Smooth muscle cell (in vitro differentiated cells): Measurements from ENCODE around the gene KDM4C. TPM values are rescaled to one million over a fixed set of nuclear protein-coding genes. Genes with fewer than 3 reads are reported as not detected.

Source experiments
- DNase-seq: peaks from one replicate; lab custom pipeline; 2025; ENCODE audit not compliant: unreplicated experiment; lab: John Stamatoyannopoulos, UW
- H2AFZ ChIP-seq: fragments of 200-600 bp; sonication (generic); 2 replicates; pipeline ENCODE4 v1.6.0; 2016; ENCODE audit warnings: antibody characterized with exemption, low read depth, mild to moderate bottlenecking
- H3F3A ChIP-seq: fragments of 200-600 bp; sonication (generic); 2 replicates; pipeline ENCODE4 v1.6.0; 2017; ENCODE audit warnings: antibody characterized with exemption, low read depth
- H3K27ac ChIP-seq: fragments of 200-600 bp; sonication (generic); 2 replicates; pipeline ENCODE4 v1.5.1; 2016; ENCODE audit warnings: low read depth, mild to moderate bottlenecking
- H3K27me3 ChIP-seq: fragments of 200-600 bp; sonication (generic); 2 replicates; pipeline ENCODE4 v1.6.1; 2016; ENCODE audit warnings: low read depth, mild to moderate bottlenecking
- H3K36me3 ChIP-seq: fragments of 200-600 bp; sonication (generic); 2 replicates; pipeline ENCODE4 v1.5.1; 2016; ENCODE audit warnings: low read depth
- H3K4me1 ChIP-seq: fragments of 200-600 bp; sonication (generic); 2 replicates; pipeline ENCODE4 v1.5.1; 2016; ENCODE audit warnings: low read depth
- H3K4me2 ChIP-seq: fragments of 200-600 bp; sonication (generic); 2 replicates; pipeline ENCODE4 v1.6.0; 2016; ENCODE audit warnings: mild to moderate bottlenecking
- H3K4me3 ChIP-seq: fragments of 200-600 bp; sonication (generic); 2 replicates; pipeline ENCODE4 v1.5.1; 2016; ENCODE audit warnings: mild to moderate bottlenecking
- H3K79me2 ChIP-seq: fragments of 200-600 bp; sonication (generic); 2 replicates; pipeline ENCODE4 v1.6.0; 2016; ENCODE audit warnings: low read depth, mild to moderate bottlenecking
- H3K9ac ChIP-seq: fragments of 200-600 bp; sonication (generic); 2 replicates; pipeline ENCODE4 v1.6.0; 2016; ENCODE audit warnings: low read depth
- H3K9me3 ChIP-seq: fragments of 200-600 bp; sonication (generic); replicated peaks from 2 replicates; pipeline ENCODE4 v1.5.1; 2016; ENCODE audit warnings: low read depth
- H4K20me1 ChIP-seq: fragments of 200-600 bp; sonication (generic); 2 replicates; pipeline ENCODE4 v1.6.0; 2016; ENCODE audit warnings: low read depth
- CTCF ChIP-seq: fragments of 200-600 bp; sonication (generic); IDR thresholded peaks from 2 replicates; pipeline ENCODE4 v1.5.1; 2017; ENCODE audit warnings: borderline replicate concordance, mild to moderate bottlenecking, antibody characterized with exemption; ENCODE audit not compliant: insufficient read depth, poor library complexity, severe bottlenecking
- WGBS: methylation state at CpG from one replicate; pipeline ENCODE4 v1.1.7; 2016; ENCODE audit warnings: low lambda C conversion rate; 5-methylcytosine and 5-hydroxymethylcytosine counted together
- polyA plus RNA-seq: library from polyadenylated mRNA; unstranded; fragments of >200 nt; fragmentation: Nextera tagmentation; extraction: Ambion mirVana; gene quantifications from 2 replicates; pipeline ENCODE4 v1.2.1, GENCODE V29; 2016
- total RNA-seq: library from RNA; depleted of rRNA; stranded (reverse); fragments of >200 nt; gene quantifications from 2 replicates; pipeline ENCODE4 v1.2.3, GENCODE V29; 2014

The KDM4C gene
- total and polyA plus RNA-seq, 2 experiments from 2014 or later: 7.5 to 20.2 TPM

DNA sequence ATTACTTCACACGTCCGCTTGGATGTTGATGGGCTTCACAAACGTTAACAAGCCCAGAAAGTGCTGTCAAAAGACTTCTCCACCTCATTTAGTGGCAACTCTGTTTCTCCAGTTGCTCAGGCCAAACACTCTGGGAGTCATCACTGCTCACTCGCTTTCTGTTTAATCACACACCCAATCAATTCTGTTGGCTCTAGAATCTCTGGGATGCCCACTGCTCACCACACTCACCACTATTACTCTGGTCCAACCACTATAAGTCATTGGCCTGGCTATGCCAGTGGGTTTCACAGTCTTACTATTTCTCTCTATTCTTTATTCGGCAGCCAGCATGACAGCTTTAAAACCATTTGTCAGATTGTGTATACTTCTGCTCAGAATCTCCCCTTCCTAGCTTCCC is 163.5 kb downstream of the KDM4C start:
- H3K9me3 ChIP-seq: no peaks in the 10 kb centered on the region
- no peak for TF ChIP-seq CTCF
- no peak overlapping the region for H3K4me3 ChIP-seq
- WGBS: 93% methylated on average over 5 of the region's 5 CpGs
- no peak overlapping the region for H3K4me2 ChIP-seq
- no peaks in the 10 kb centered on the region for H3K36me3 ChIP-seq
- DNase-seq: no peak
- no peak overlapping the region for H2AFZ ChIP-seq
- H4K20me1 ChIP-seq: peaks cover 99% of the 10 kb centered on the region
- peaks cover 10% of the 10 kb centered on the region for H3F3A ChIP-seq
- no peak overlapping the region for H3K9ac ChIP-seq
- H3K79me2 ChIP-seq: no peaks in the 10 kb centered on the region
- H3K27me3 ChIP-seq: peaks cover 25% of the 10 kb centered on the region
- no peak overlapping the region for H3K27ac ChIP-seq
- peaks cover 5% of the 10 kb centered on the region for H3K4me1 ChIP-seq

GRCh38 chr9:6922124-6922676 is 164.4 kb downstream of the KDM4C start:
- Histone ChIP-seq H3K4me2 (no peak overlapping the region), H3K27ac (no peak overlapping the region), H3K4me1 (peaks cover 10% of the 10 kb centered on the region), H3K9me3 (no peaks in the 10 kb centered on the region), H3K9ac (no peak overlapping the region), H4K20me1 (peaks cover 99% of the 10 kb centered on the region), H3K36me3 (no peaks in the 10 kb centered on the region), H2AFZ (no peak overlapping the region), H3K79me2 (no peaks in the 10 kb centered on the region), H3K4me3 (no peak overlapping the region), H3K27me3 (peaks cover 25% of the 10 kb centered on the region), H3F3A (peaks cover 14% of the 10 kb centered on the region)
- no peak for DNase-seq
- no peak for TF ChIP-seq CTCF
- 90% methylated on average over 2 of the region's 2 CpGs for WGBS

DNA sequence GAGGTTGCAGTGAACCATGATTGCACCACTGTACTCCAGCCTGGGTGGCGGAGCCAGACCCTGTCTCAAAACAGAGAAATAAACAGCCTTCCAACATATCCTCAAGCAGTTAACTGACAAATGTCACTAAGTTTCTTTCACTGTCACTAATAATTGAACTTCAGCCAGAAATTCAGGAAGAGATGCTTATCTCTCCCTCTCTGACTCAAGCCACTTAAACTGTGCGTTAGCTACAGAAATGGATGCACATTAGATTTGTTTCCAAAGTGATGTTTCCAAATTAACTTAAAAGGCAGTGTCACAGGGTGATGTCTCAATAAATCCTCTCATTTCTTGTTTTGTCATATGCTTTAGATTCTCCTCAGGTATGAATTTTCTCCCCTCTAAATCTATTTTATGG is 164.9 kb downstream of the KDM4C start:
- no peak overlapping the region for H3K9ac ChIP-seq
- H2AFZ ChIP-seq: no peak overlapping the region
- TF ChIP-seq CTCF: no peak
- no peaks in the 10 kb centered on the region for H3K9me3 ChIP-seq
- H3K4me3 ChIP-seq: no peak overlapping the region
- H3K4me2 ChIP-seq: no peak overlapping the region
- H3K27ac ChIP-seq: no peak overlapping the region
- no peaks in the 10 kb centered on the region for H3K36me3 ChIP-seq
- peaks cover 14% of the 10 kb centered on the region for H3F3A ChIP-seq
- H4K20me1 ChIP-seq: peaks cover 99% of the 10 kb centered on the region
- peaks cover 25% of the 10 kb centered on the region for H3K27me3 ChIP-seq
- DNase-seq: no peak
- no peaks in the 10 kb centered on the region for H3K79me2 ChIP-seq
- 85% methylated on average over 2 of the region's 2 CpGs for WGBS
- peaks cover 10% of the 10 kb centered on the region for H3K4me1 ChIP-seq

GRCh38 chr9:6923086-6923485 is 165.3 kb downstream of the KDM4C start:
- Histone ChIP-seq H3K9ac (no peak overlapping the region), H3F3A (peaks cover 14% of the 10 kb centered on the region), H4K20me1 (peaks cover 99% of the 10 kb centered on the region)

More at GRCh38 chr9:6923086-6923485, 165.3 kb downstream of the KDM4C start:
- H3K27me3 ChIP-seq: peaks cover 26% of the 10 kb centered on the region
- H3K27ac ChIP-seq: no peak overlapping the region
- DNase-seq: no peak
- H3K9me3 ChIP-seq: no peaks in the 10 kb centered on the region
- no peaks in the 10 kb centered on the region for H3K36me3 ChIP-seq
- no peak overlapping the region for H3K4me2 ChIP-seq
- TF ChIP-seq CTCF: no peak
- H3K4me3 ChIP-seq: no peak overlapping the region
- H3K4me1 ChIP-seq: peaks cover 10% of the 10 kb centered on the region
- H3K79me2 ChIP-seq: no peaks in the 10 kb centered on the region
- no peak overlapping the region for H2AFZ ChIP-seq
- 94% methylated on average over 5 of the region's 5 CpGs for WGBS
